Left cardiac atrium (tissue), 4 donors: Measurements from ENCODE around the gene EEPD1. TPM values are rescaled to one million over a fixed set of nuclear protein-coding genes. Genes with fewer than 3 reads are reported as not detected.

ENCODE experiments used
- ATAC-seq, 2 donors: fragments of 200-7000 bp; cut with Tn5 transposase; one replicate each; pipeline ENCODE4 v1.9.1; 2020; ENCODE audit warnings: mild to moderate bottlenecking in 2 of 2, moderate library complexity in 2 of 2
- DNase-seq: peaks from one replicate; pipeline ENCODE4 v3.0.0-alpha.2; 2020
- intact Hi-C, 2 donors: fragments of 100-400 bp; cut with DNase I; formaldehyde crosslinking; loops; one replicate each; pipeline versions ENCODE4 v1.14.1 to v1.15.1; 2022 to 2023
- total RNA-seq, 2 donors: library from RNA; stranded (reverse); fragmentation: NEBNext Ultra II Directional; extraction: Animal tissue kit (Norgen Biotek cat#: 25700); gene quantifications; one replicate each; pipeline ENCODE4 v1.2.1, GENCODE V29; 2021
- donor health status: DM: no; HTN: yes; CAD: no.
- donor health status: DM: no; HTN: yes; CAD: no; lungs with severe emphysema.
- donor health status: DM: yes; HTN: yes; CAD: no.
- donor health status: Dilated cardiomyopathy.

Gene EEPD1
- total RNA-seq, 2 donors from 2014 or later: 5.2 to 10.8 TPM

GRCh38 chr7:36151921-36152755 is 916 bp upstream of the EEPD1 start:
- DNase-seq: peak; percentile 23
- ATAC-seq: no peak
- intact Hi-C loops: loop anchor here in 1 of 2 donors (10.0 kb wide), 2 partner anchors 117 to 133 kb away; no protein-coding TSS in a partner anchor

- intact Hi-C loops: loop anchor here in 1 of 2 donors (10.0 kb wide), 2 partner anchors 119 to 131 kb away; no protein-coding TSS in a partner anchor
- DNase-seq: peak; percentile 61
- ATAC-seq: peak in 1 of 2 donors; percentile 1
Measured at GRCh38 chr7:36153571-36154097, 580 bp downstream of the EEPD1 start.

GRCh38 chr7:36154255-36155212 is 1.5 kb downstream of the EEPD1 start:
- DNase-seq (no peak), ATAC-seq (no peak)

DNA sequence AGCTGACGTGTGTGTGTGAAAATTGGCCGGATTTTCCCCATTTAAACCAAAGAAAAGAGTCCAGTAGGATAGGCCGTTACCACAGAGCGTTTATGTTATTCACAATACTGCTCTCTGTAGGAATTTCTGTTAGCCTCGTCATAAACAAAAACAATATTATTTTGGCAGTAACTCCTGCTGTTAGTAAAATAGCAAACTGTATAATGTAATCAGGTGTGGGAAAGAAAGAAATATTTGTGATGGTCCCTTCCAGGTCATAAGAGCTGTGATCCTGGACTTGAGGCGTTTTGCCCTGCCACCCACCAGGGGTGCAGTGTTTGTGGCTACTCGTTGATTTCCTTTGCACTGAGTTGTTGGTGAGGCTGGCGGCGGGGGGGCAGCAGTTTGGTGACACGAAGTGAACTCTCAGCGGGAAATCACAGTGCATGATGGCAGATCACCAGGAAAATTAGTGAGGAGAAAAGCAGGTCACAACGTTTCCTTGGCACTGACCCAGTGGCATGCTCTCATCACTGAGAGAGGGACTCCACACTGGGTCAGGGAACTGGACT is 2.8 kb downstream of the EEPD1 start:
- peak; percentile 76 for DNase-seq
- no peak for ATAC-seq
- intact Hi-C loops: loop anchor here in 1 of 2 donors (10.0 kb wide), 2 partner anchors 121 to 129 kb away; no protein-coding TSS in a partner anchor

More at GRCh38 chr7:36154255-36155212, 1.5 kb downstream of the EEPD1 start:
- intact Hi-C loops: loop anchor here in 1 of 2 donors (10.0 kb wide), 2 partner anchors 120 to 130 kb away; no protein-coding TSS in a partner anchor

- intact Hi-C loops: loop anchor here in 1 of 2 donors (10.0 kb wide), 2 partner anchors 123 to 127 kb away; no protein-coding TSS in a partner anchor
- DNase-seq: no peak
- no peak for ATAC-seq
Measured at GRCh38 chr7:36157527-36158320, 4.7 kb downstream of the EEPD1 start.

- no peak for ATAC-seq
- intact Hi-C loops: loop anchor here in 1 of 2 donors (10.0 kb wide), 2 partner anchors 123 to 127 kb away; no protein-coding TSS in a partner anchor
- no peak for DNase-seq
Measured at GRCh38 chr7:36158321-36158605, 5.2 kb downstream of the EEPD1 start.

DNA sequence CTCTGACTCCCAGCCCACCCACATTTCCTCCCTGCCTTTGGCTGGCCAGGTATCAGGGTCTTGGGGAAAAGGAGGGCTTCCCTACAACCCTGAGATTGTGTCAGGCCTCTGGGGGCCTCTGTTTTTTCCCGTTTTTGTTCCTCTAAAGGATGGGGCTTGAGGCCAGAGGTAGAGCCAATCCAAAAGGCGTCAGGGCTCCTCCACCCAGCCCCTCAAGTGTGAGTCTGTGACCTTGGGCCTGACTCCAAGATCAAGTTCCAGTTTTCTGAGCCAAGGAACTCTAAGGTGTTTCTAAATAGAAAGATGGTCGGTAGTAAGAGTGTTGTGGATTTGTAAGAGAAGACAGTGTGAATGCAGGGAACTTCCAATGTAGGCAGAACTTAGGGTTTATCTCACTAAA is 6.6 kb downstream of the EEPD1 start:
- ATAC-seq (no peak), DNase-seq (no peak)
- intact Hi-C loops: loop anchor here in 1 of 2 donors (10.0 kb wide), 2 partner anchors 125 kb away; no protein-coding TSS in a partner anchor

GRCh38 chr7:36160313-36160712 is 7.3 kb downstream of the EEPD1 start:
- no peak for DNase-seq
- intact Hi-C loops: no loop called here
- ATAC-seq: no peak

DNA sequence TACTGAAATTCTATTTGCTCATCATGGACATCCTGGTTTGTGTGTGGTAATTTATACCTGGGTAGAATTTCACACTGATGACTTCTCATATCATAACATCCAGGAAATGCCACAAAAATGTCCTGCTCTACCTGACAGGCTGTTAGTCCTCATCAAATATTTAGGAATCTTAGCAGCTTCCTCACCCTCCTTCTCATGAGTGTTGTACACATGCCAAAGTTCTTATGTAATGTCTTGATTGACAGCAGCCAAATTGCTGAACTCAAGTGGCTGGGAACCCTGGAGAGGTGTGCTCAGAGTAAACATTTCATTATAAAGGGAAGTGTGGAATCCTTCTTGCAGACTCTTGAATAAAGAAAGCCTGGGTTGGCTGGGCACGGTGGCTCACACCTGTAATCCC is 8.9 kb downstream of the EEPD1 start:
- intact Hi-C loops: no loop called here
- DNase-seq: no peak
- ATAC-seq: no peak

DNA sequence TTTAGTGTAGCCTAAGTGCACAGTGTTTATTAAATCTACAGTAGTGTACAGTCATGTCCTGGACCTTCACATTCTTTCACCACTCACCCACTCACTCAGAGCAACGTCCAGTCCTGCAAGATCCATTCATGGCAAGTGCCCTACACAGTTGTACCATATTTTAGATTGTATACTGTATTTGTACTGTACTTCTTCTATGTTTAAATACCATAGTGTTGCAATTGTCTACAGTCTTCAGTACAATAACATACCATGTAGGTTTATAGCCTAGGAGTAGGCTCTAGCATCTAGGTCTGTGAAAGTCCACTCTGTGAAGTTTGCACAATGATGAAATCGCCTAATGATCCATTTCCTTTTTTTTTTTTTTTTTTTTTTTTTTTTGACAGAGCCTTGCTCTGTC is 12.0 kb downstream of the EEPD1 start:
- DNase-seq (no peak), ATAC-seq (no peak)
- intact Hi-C loops: no loop called here

DNA sequence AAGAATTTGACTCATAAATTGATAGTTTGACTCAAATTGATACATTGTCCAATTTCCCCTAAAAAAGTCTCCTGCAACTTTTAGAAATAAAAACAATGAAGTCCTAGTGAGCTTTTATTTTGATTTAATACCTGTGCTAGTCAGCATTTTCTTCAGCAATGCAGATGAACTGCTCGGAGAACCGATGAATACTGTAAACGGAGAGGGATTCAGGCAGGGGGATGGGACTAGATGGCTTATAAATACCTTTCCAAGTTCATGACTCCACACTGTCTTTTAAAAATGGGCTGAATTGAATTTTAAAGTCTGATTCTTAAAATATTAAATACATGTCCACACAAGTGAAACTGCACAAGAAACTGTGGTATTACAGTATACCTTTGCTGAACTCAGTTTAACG is 12.7 kb downstream of the EEPD1 start:
- intact Hi-C loops: no loop called here
- DNase-seq: no peak
- ATAC-seq: no peak

DNA sequence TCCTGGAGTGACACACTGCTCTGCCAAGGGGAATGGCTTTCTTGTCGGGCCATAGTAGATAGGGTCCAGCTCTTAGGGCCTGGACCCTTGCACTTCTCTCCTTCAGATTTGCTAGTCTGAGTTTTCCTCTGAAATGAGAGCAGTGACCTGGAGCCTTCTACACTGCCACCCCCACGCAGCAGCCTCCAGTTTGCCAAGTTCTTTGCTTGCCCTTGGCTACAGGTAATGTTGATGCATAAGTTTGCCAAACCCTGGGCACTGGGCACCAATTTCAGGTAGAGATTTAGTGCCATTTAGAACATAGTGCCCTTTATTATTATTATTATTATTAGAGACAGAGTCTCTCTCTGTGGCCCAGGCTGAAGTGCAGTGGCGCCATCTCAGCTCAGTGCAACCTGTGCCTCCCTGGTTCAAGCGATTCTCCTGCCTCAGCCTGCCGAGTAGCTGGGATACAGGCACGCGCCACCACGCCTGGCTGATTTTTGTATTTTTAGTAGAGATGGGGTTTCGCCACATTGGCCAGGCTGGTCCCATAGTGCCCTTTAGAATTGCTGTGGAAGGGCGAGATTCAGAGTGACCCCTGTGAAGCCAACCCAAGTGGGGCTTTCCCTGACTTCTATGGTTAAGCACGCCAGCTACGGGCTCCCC is 14.5 kb downstream of the EEPD1 start:
- intact Hi-C loops: no loop called here
- DNase-seq (no peak), ATAC-seq (no peak)

GRCh38 chr7:36171503-36171902 is 18.4 kb downstream of the EEPD1 start:
- DNase-seq (no peak), ATAC-seq (no peak)
- intact Hi-C loops: no loop called here

- peak; percentile 47 for DNase-seq
- peak; percentile 59 to 83 for ATAC-seq
- intact Hi-C loops: no loop called here
Measured at GRCh38 chr7:36175886-36176285, 22.8 kb downstream of the EEPD1 start.

DNA sequence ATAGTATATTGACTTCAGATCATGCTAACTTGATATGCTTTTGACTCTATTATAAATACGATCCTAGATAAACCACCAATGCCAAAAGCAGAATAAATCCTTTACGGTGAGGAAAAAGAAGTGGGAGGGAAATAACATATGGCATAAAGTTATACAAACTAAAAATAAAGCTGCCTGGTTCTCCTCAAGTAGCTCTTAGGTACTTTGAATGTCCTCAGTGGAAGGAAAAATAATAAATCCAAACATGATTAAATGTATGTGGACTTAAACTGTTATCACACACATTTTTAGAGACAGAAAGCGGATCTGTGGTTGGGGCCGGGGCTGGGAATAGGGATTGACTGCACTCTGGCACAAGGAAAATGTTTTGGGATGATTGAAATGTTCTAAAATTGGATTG is 23.6 kb downstream of the EEPD1 start:
- ATAC-seq (no peak), DNase-seq (no peak)
- intact Hi-C loops: no loop called here

DNA sequence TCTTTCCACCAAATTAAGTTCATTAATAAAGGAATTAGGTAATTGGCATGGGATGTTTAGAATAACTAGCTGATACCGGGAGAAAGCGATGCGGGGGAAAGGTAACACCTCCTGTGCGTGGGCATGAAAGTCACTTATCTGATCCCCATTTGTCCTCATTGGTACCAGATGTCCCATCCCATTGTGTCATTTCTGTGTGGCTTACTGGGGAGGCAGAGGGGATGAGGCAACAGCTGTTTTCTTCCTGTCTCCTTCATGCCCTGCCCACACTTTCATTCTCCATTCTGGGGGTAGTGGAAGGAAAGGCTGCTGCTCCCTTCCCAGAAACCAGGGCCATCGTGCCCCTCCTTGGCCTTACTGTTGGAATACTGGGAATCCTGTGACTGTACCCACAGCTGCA is 27.1 kb downstream of the EEPD1 start:
- DNase-seq (no peak), ATAC-seq (no peak)
- intact Hi-C loops: no loop called here

DNA sequence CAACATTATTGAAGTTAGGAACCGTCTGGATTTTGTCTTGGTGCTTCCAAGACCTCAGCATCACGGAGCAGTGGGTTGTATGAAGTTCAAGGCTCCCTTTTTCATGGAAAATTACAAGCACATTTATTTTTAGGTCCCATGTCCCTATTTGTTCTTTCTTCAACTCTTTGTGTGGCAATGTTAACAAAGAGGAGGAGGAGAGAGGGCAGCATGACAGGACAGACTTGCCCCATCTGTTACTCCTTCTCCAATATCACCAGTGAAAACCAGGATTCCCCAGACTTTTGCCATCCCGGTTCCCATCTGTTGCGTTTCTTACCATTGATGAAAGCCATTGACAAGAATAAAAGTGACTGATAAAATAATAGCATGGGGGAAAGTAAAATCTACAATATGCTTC is 28.6 kb downstream of the EEPD1 start:
- intact Hi-C loops: no loop called here
- DNase-seq (no peak), ATAC-seq (no peak)
